ENCODE results near the gene SLC7A14.

The SLC7A14 gene

GRCh38 chr3:170542704-170543103, 43.2 kb downstream of the SLC7A14 start:
- H3K36me3 ChIP-seq (replicated peaks), result no peaks in the 10 kb centered on the region
- no peaks in the 10 kb centered on the region for H3K27me3 ChIP-seq (ENCODE audit: low read depth)
- H3K9me3 ChIP-seq, result no peaks in the 10 kb centered on the region
- H3K4me3 ChIP-seq, result no peak overlapping the region
- DNase-seq (ENCODE audit: low spot score in 2 of 2), result no peak
- no peaks in the 10 kb centered on the region for H3K4me1 ChIP-seq
- in situ Hi-C loops (cut with MboI; ENCODE audit: low sequenced_read_pairs), result no loop called here

GRCh38 chr3:170539897-170540296, 46.0 kb downstream of the SLC7A14 start:
- no peak overlapping the region for H3K4me3 ChIP-seq
- H3K9me3 ChIP-seq, result no peaks in the 10 kb centered on the region
- H3K4me1 ChIP-seq, result no peaks in the 10 kb centered on the region
- DNase-seq (ENCODE audit: low spot score in 2 of 2), result no peak
- in situ Hi-C loops (cut with MboI; ENCODE audit: low sequenced_read_pairs), result no loop called here
- H3K27me3 ChIP-seq (ENCODE audit: low read depth), result no peaks in the 10 kb centered on the region
- no peaks in the 10 kb centered on the region for H3K36me3 ChIP-seq (replicated peaks)

DNA sequence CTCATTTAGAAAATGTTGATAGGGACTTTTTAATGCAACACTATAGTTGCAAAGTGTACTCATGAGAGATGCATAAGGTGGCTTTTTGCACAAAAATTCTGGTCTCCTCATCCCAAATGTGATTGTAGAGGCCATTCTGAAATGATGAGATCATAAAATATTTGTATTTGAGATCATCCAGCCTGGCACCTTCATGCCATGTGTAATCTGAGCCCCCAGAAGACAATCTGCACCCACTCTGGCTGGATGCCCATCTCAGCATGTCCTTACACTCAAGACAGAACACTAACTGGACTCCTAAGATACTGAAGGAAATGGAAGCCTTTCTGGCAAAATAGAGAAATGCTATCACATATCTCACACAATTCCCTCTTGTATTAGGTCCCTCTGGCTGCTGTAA, 49.2 kb downstream of the SLC7A14 start:
- Histone ChIP-seq H3K4me3 (no peak overlapping the region), H3K27me3 (ENCODE audit: low read depth) (no peaks in the 10 kb centered on the region), H3K36me3 (replicated peaks) (no peaks in the 10 kb centered on the region), H3K9me3 (no peaks in the 10 kb centered on the region), H3K4me1 (no peaks in the 10 kb centered on the region)
- no peak for DNase-seq (ENCODE audit: low spot score in 2 of 2)
- in situ Hi-C loops (cut with MboI; ENCODE audit: low sequenced_read_pairs), result no loop called here

DNA sequence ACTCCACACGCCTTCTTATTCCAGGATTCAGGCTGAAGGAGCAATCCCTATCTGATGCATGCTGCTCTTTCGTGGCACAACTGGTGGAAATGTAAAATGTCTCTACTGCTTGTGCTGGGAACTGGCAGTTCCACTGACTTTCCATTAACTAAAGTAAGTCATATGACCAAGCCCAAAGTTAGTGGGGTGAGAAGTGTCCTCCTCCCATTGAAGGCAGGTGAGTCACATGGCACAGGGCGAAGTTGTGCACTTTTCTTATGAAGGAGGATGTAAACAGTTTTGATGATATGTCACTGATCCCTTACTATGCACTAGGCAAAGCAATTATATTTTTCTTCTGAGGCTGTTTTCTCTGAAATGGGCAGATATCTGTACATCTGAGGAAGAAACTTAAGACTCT, 51.6 kb downstream of the SLC7A14 start:
- H3K9me3 ChIP-seq, result no peaks in the 10 kb centered on the region
- in situ Hi-C loops (cut with MboI; ENCODE audit: low sequenced_read_pairs), result no loop called here
- no peak for DNase-seq (ENCODE audit: low spot score in 2 of 2)
- H3K36me3 ChIP-seq (replicated peaks), result no peaks in the 10 kb centered on the region
- H3K4me1 ChIP-seq, result no peaks in the 10 kb centered on the region
- H3K4me3 ChIP-seq, result no peak overlapping the region
- no peaks in the 10 kb centered on the region for H3K27me3 ChIP-seq (ENCODE audit: low read depth)

DNA sequence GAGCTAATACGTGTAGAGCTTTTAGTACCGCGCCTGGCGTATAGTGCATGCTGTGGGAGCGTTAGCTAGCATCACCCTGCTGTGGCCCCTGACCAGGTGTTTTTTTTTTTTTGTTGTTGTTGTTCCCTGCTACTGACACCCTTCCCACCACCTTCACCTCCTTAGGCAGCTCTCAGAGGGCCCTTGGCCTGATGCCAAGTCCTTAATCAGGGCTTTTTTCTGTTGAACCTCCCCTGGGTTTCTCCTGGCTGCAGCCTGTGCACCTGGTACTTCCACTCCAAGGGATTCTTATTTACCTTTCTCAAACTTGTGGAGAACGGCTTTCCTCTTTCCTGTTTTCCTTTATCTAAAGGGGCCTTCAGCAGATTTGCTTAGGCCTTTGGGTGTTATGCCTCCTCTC, 53.3 kb downstream of the SLC7A14 start:
- no peaks in the 10 kb centered on the region for H3K9me3 ChIP-seq
- H3K36me3 ChIP-seq (replicated peaks), result no peaks in the 10 kb centered on the region
- in situ Hi-C loops (cut with MboI; ENCODE audit: low sequenced_read_pairs), result no loop called here
- H3K27me3 ChIP-seq (ENCODE audit: low read depth), result no peaks in the 10 kb centered on the region
- DNase-seq (ENCODE audit: low spot score in 2 of 2), result no peak
- H3K4me3 ChIP-seq, result no peak overlapping the region
- no peaks in the 10 kb centered on the region for H3K4me1 ChIP-seq

GRCh38 chr3:170531657-170532335, 54.1 kb downstream of the SLC7A14 start:
- Histone ChIP-seq H3K36me3 (replicated peaks) (no peaks in the 10 kb centered on the region), H3K4me3 (no peak overlapping the region), H3K9me3 (no peaks in the 10 kb centered on the region), H3K27me3 (ENCODE audit: low read depth) (no peaks in the 10 kb centered on the region), H3K4me1 (no peaks in the 10 kb centered on the region)
- in situ Hi-C loops (cut with MboI; ENCODE audit: low sequenced_read_pairs), result no loop called here
- DNase-seq (ENCODE audit: low spot score in 2 of 2), result no peak

DNA sequence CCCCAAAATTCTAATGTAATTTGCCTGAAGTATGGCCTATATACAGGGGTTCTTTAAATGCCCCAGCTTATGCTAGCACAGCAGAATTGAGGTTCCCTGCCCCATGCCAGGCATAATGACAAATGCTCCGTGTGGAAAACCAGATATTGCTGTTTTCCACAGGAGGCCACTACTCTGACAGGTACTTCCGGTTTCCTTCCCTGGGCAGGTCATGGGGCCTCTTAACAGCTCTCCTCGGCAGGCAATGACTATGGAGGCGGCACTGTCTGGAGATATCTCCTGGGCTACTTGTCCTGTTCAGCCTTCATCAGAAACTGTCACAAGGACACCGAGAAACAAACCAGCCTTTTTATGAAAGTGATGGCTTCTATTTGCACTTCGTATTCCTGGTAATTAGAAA, 54.8 kb downstream of the SLC7A14 start:
- no peak for DNase-seq (ENCODE audit: low spot score in 2 of 2)
- Histone ChIP-seq H3K27me3 (ENCODE audit: low read depth) (no peaks in the 10 kb centered on the region), H3K4me1 (no peaks in the 10 kb centered on the region), H3K36me3 (replicated peaks) (no peaks in the 10 kb centered on the region), H3K4me3 (no peak overlapping the region), H3K9me3 (no peaks in the 10 kb centered on the region)
- in situ Hi-C loops (cut with MboI; ENCODE audit: low sequenced_read_pairs), result no loop called here

- no peaks in the 10 kb centered on the region for H3K36me3 ChIP-seq (replicated peaks)
- no peaks in the 10 kb centered on the region for H3K4me1 ChIP-seq
- in situ Hi-C loops (cut with MboI; ENCODE audit: low sequenced_read_pairs), result no loop called here
- no peaks in the 10 kb centered on the region for H3K27me3 ChIP-seq (ENCODE audit: low read depth)
- no peak overlapping the region for H3K4me3 ChIP-seq
- H3K9me3 ChIP-seq, result no peaks in the 10 kb centered on the region
- DNase-seq (ENCODE audit: low spot score in 2 of 2), result no peak
These were observed 56.0 kb downstream of the SLC7A14 start for GRCh38 chr3:170529912-170530311.

- Histone ChIP-seq H3K4me3 (no peak overlapping the region), H3K4me1 (no peaks in the 10 kb centered on the region), H3K36me3 (replicated peaks) (no peaks in the 10 kb centered on the region), H3K27me3 (ENCODE audit: low read depth) (no peaks in the 10 kb centered on the region), H3K9me3 (no peaks in the 10 kb centered on the region)
- in situ Hi-C loops (cut with MboI; ENCODE audit: low sequenced_read_pairs), result no loop called here
- no peak for DNase-seq (ENCODE audit: low spot score in 2 of 2)
These were observed 56.5 kb downstream of the SLC7A14 start for GRCh38 chr3:170529346-170529745.

DNA sequence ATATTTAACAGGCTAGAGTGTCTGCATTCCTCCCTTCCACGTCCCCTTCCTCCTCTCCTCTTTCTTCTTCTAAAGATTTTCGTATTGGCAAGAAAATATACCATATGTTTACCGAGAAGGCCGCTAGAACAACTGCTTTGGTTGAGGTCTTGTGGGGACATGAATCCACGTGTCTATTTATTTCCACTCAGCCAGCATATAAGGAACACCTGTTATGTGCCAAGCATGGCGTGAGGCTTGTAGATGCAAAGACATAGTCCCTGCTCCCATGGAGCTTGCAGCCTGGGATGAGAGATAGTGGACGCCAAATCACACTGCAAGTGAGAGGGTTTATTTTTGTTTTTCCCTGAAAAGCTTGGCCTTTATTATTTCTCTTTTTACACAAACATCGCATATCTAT, 57.1 kb downstream of the SLC7A14 start:
- no peak for DNase-seq (ENCODE audit: low spot score in 2 of 2)
- Histone ChIP-seq H3K4me1 (no peaks in the 10 kb centered on the region), H3K27me3 (ENCODE audit: low read depth) (no peaks in the 10 kb centered on the region), H3K36me3 (replicated peaks) (no peaks in the 10 kb centered on the region), H3K9me3 (no peaks in the 10 kb centered on the region), H3K4me3 (no peak overlapping the region)
- in situ Hi-C loops (cut with MboI; ENCODE audit: low sequenced_read_pairs), result no loop called here

- no peak overlapping the region for H3K4me3 ChIP-seq
- in situ Hi-C loops (cut with MboI; ENCODE audit: low sequenced_read_pairs), result no loop called here
- peaks cover 17% of the 10 kb centered on the region for H3K4me1 ChIP-seq
- H3K36me3 ChIP-seq (replicated peaks), result no peaks in the 10 kb centered on the region
- H3K9me3 ChIP-seq, result no peaks in the 10 kb centered on the region
- no peaks in the 10 kb centered on the region for H3K27me3 ChIP-seq (ENCODE audit: low read depth)
- no peak for DNase-seq (ENCODE audit: low spot score in 2 of 2)
These were observed 61.8 kb downstream of the SLC7A14 start for GRCh38 chr3:170524073-170524472.

DNA sequence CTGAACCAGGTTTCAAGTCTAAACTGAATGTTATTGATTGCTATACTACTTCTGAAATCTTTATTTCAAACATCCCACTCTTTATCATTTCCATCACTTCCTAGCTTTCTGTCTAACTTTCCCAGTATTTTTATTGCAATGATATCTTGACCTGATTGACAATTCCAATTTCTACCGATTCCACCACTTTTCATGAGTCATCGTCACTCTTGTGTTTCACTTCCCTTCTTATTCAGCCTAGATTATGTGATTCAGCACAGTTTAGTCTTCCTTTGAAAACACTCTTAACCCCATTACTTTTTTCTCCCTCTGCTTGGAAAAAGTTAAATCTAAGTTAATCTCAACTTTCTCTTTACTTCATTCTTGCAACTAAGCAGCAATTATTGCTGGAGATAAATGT, 62.6 kb downstream of the SLC7A14 start:
- no peak overlapping the region for H3K4me3 ChIP-seq
- H3K27me3 ChIP-seq (ENCODE audit: low read depth), result no peaks in the 10 kb centered on the region
- no peak for DNase-seq (ENCODE audit: low spot score in 2 of 2)
- H3K4me1 ChIP-seq, result peaks cover 17% of the 10 kb centered on the region
- no peaks in the 10 kb centered on the region for H3K36me3 ChIP-seq (replicated peaks)
- H3K9me3 ChIP-seq, result no peaks in the 10 kb centered on the region
- in situ Hi-C loops (cut with MboI; ENCODE audit: low sequenced_read_pairs), result no loop called here

GRCh38 chr3:170522201-170522600, 63.7 kb downstream of the SLC7A14 start:
- DNase-seq (ENCODE audit: low spot score in 2 of 2), result no peak
- Histone ChIP-seq H3K27me3 (ENCODE audit: low read depth) (no peaks in the 10 kb centered on the region), H3K4me1 (peaks cover 17% of the 10 kb centered on the region), H3K4me3 (no peak overlapping the region), H3K36me3 (replicated peaks) (no peaks in the 10 kb centered on the region), H3K9me3 (no peaks in the 10 kb centered on the region)
- in situ Hi-C loops (cut with MboI; ENCODE audit: low sequenced_read_pairs), result no loop called here

DNA sequence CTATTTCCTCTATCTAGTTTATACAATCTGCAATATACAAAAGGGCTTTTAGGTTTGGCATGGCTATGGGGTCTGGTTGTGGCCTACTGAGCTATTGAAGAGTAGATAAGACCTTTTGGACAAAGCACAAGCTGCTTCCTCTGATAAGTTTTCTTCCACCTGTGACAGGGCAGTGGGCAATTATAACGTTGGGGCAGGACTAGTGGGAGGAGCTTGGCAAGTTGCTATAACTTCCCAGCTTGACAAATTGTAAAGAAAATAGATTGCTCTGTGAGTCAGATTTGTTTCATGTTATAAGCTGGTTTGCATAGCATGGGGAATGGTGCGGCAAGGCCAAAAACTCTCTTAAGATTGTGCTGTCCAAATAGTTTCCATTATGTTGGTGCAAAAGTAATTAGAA, 64.9 kb downstream of the SLC7A14 start:
- H3K36me3 ChIP-seq (replicated peaks), result no peaks in the 10 kb centered on the region
- H3K9me3 ChIP-seq, result no peaks in the 10 kb centered on the region
- H3K27me3 ChIP-seq (ENCODE audit: low read depth), result no peaks in the 10 kb centered on the region
- DNase-seq (ENCODE audit: low spot score in 2 of 2), result peak; percentile 78 to 94
- in situ Hi-C loops (cut with MboI; ENCODE audit: low sequenced_read_pairs), result no loop called here
- H3K4me3 ChIP-seq, result no peak overlapping the region
- peaks cover 17% of the 10 kb centered on the region for H3K4me1 ChIP-seq

Measured in HAP-1 (cell line).